Islet precursor cell (in vitro differentiated cells): Measurements from ENCODE around the gene POU6F1.
"Not testable (repeated sequence)": the region's sequence is repeated elsewhere in the genome, so short reads cannot be mapped to it uniquely, and the experiment has no call there.

Source experiments
- DNase-seq: peaks from one replicate; pipeline ENCODE4 v3.0.0-alpha.2; 2018

The POU6F1 gene

GRCh38 chr12:51225771-51226170 lies 7.9 kb upstream of the POU6F1 start:
- DNase-seq, result no peak

GRCh38 chr12:51225234-51225633 lies 7.4 kb upstream of the POU6F1 start:
- no peak for DNase-seq

- DNase-seq, result no peak
Observed at GRCh38 chr12:51224625-51225024, 6.8 kb upstream of the POU6F1 start.

GRCh38 chr12:51222461-51222860 lies 4.6 kb upstream of the POU6F1 start:
- no peak for DNase-seq

GRCh38 chr12:51219857-51220256 lies 2.0 kb upstream of the POU6F1 start:
- DNase-seq, result not testable (repeated sequence)

- DNase-seq, result no peak
Observed at GRCh38 chr12:51219322-51219721, 1.5 kb upstream of the POU6F1 start.

GRCh38 chr12:51218607-51219161 lies 822 bp upstream of the POU6F1 start:
- DNase-seq, result peak; percentile 80

GRCh38 chr12:51217133-51217967 lies 512 bp downstream of the POU6F1 start:
- DNase-seq, result peak; percentile 78

GRCh38 chr12:51216642-51217041 lies 1.2 kb downstream of the POU6F1 start:
- DNase-seq, result no peak

GRCh38 chr12:51214895-51215294 lies 3.0 kb downstream of the POU6F1 start:
- DNase-seq, result no peak

- DNase-seq, result no peak
Observed at GRCh38 chr12:51210690-51211395, 7.0 kb downstream of the POU6F1 start.

GRCh38 chr12:51209259-51209658 lies 8.6 kb downstream of the POU6F1 start:
- no peak for DNase-seq

GRCh38 chr12:51208016-51208660 lies 9.7 kb downstream of the POU6F1 start:
- DNase-seq, result no peak

GRCh38 chr12:51205350-51205749 lies 12.5 kb downstream of the POU6F1 start:
- no peak for DNase-seq

- no peak for DNase-seq
Observed at GRCh38 chr12:51202718-51203117, 15.1 kb downstream of the POU6F1 start.

GRCh38 chr12:51200806-51201205 lies 17.1 kb downstream of the POU6F1 start:
- DNase-seq, result no peak

- DNase-seq, result no peak
Observed at GRCh38 chr12:51200156-51200555, 17.7 kb downstream of the POU6F1 start.

GRCh38 chr12:51199366-51199945 lies 18.4 kb downstream of the POU6F1 start:
- no peak for DNase-seq

- no peak for DNase-seq
Observed at GRCh38 chr12:51198568-51199365, 19.1 kb downstream of the POU6F1 start.

- no peak for DNase-seq
Observed at GRCh38 chr12:51197736-51198567, 19.9 kb downstream of the POU6F1 start.

- no peak for DNase-seq
Observed at GRCh38 chr12:51196547-51196946, 21.3 kb downstream of the POU6F1 start.
